ENCODE results near the gene TBX2. TPM values are rescaled to one million over a fixed set of nuclear protein-coding genes. Genes with fewer than 3 reads are reported as not detected.

TBX2 gene
- total RNA-seq, 1 experiment from 2014 or later, result not detected

GRCh38 chr17:61395409-61395982 lies 4.1 kb upstream of the TBX2 start:
- H3K4me2 ChIP-seq (ENCODE audit: insufficient read depth, insufficient read length, low read length), result peak overlapping the region; percentile 53

More at GRCh38 chr17:61395409-61395982, 4.1 kb upstream of the TBX2 start:
- no peaks in the 10 kb centered on the region; a peak in 1 of 7 replicates for H3K36me3 Mint-ChIP-seq (ENCODE audit: insufficient read depth in 1 of 3, low read depth in 3 of 3)
- H3K23ac ChIP-seq (ENCODE audit: insufficient read length, low read depth, low read length), result no peak overlapping the region
- no peak overlapping the region for H3K27ac Mint-ChIP-seq
- H4K8ac ChIP-seq (replicated peaks; ENCODE audit: insufficient read length, low read depth, low read length), result no peak overlapping the region
- H3K14ac ChIP-seq (ENCODE audit: insufficient read depth, low read length), result no peak overlapping the region
- H3K4me1 Mint-ChIP-seq, result peaks cover 18 to 25% of the 10 kb centered on the region in 2 experiments
- WGBS (ENCODE audit: extremely low coverage, insufficient read length, low lambda C conversion rate), result no CpG with 5 or more reads among the region's 38 CpGs
- H3K27ac ChIP-seq (ENCODE audit: insufficient read length, low read depth, low read length), result no peak overlapping the region
- no peak overlapping the region for H4K5ac ChIP-seq (ENCODE audit: insufficient read length, low read depth, low read length)
- peaks cover 0 to 5% of the 10 kb centered on the region in 2 experiments; a peak in 3 of 5 replicates for H3K9me3 Mint-ChIP-seq
- peak overlapping the region; percentile 30 to 68; a peak in 4 of 5 replicates for H3K4me3 Mint-ChIP-seq
- H3K18ac ChIP-seq (ENCODE audit: insufficient read length, low read depth, low read length), result no peak overlapping the region
- peaks cover 93% of the 10 kb centered on the region for H3K27me3 Mint-ChIP-seq (ENCODE audit: low read depth)
- TF ChIP-seq CTCF (conservative IDR thresholded peaks at IDR 0.05), result no peak
- no peaks in the 10 kb centered on the region for H3K79me1 ChIP-seq (ENCODE audit: insufficient read depth, low read depth, low read length, poor library complexity, severe bottlenecking)
- H3K4ac ChIP-seq (ENCODE audit: low read depth, low read length), result no peak overlapping the region
- H3K4me1 ChIP-seq (ENCODE audit: insufficient read depth, low read length), result no peaks in the 10 kb centered on the region
- H2BK5ac ChIP-seq (ENCODE audit: insufficient read length, low read length), result no peak overlapping the region
- no peaks in the 10 kb centered on the region for H4K20me1 ChIP-seq (ENCODE audit: control insufficient read depth, insufficient read depth, insufficient read length)
- H4K91ac ChIP-seq (ENCODE audit: insufficient read length, low read depth, low read length), result no peak overlapping the region
- H3K56ac ChIP-seq (ENCODE audit: insufficient read length, low read depth, low read length), result no peak overlapping the region
- peaks cover 8% of the 10 kb centered on the region for H3K23me2 ChIP-seq (ENCODE audit: insufficient read length, low read depth, low read length, poor library complexity, severe bottlenecking)
- H3K9me3 ChIP-seq (ENCODE audit: control insufficient read depth, low read depth, low read length), result no peaks in the 10 kb centered on the region
- H2AK5ac ChIP-seq (ENCODE audit: insufficient read length, low read length), result no peak overlapping the region
- no peaks in the 10 kb centered on the region for H3K79me2 ChIP-seq (ENCODE audit: insufficient read depth, low read length)
- H3T11ph ChIP-seq (ENCODE audit: low read length), result no peak overlapping the region
- peaks cover 57% of the 10 kb centered on the region for H3K27me3 ChIP-seq (ENCODE audit: insufficient read depth, low read length)
- no peak overlapping the region for H2BK15ac ChIP-seq (ENCODE audit: low read depth, low read length)
- no peak overlapping the region for H2AFZ ChIP-seq (ENCODE audit: low read length)
- H2BK12ac ChIP-seq (ENCODE audit: insufficient read length, low read depth, low read length), result no peak overlapping the region
- H3K9ac ChIP-seq (ENCODE audit: extremely low read depth, insufficient read length, low read length), result no peak overlapping the region
- H2BK20ac ChIP-seq (ENCODE audit: low read depth, low read length, poor library complexity, severe bottlenecking), result no peak overlapping the region
- DNase-seq, result peak; percentile 68
- H2BK120ac ChIP-seq (ENCODE audit: low read depth, low read length, poor library complexity, severe bottlenecking), result no peak overlapping the region

Measured in H9 (cell line).